ENCODE results near the gene CEP350.

DNA sequence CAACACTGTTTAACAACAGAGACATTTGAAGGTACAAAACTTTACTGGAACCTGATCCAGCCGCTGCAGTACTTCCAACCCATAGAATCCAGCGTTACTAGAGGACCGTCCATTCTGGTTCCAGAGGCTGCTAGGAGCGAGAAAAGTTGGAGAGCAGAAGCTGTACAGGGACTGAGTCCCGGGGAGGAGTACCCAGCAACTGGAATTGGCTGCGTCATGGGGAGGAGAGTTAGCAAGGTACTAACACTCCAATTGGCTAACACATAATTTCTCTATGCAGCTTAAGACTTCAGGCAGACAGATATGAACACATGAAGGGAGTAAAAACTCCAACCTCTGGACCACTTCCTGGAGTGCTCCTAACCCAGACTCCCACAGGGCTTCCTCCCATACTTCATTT lies 198.0 kb downstream of the CEP350 start:
- TF ChIP-seq POLR2A (IDR thresholded peaks at IDR 0.05; ENCODE audit: low read length) (no peak), RAD21 (conservative IDR thresholded peaks at IDR 0.05 in 1 of 2, IDR thresholded peaks at IDR 0.05 in 1 of 2) (no peak), CEBPB (IDR thresholded peaks at IDR 0.05) (no peak)
- TF ChIP-seq, protein P1, sequence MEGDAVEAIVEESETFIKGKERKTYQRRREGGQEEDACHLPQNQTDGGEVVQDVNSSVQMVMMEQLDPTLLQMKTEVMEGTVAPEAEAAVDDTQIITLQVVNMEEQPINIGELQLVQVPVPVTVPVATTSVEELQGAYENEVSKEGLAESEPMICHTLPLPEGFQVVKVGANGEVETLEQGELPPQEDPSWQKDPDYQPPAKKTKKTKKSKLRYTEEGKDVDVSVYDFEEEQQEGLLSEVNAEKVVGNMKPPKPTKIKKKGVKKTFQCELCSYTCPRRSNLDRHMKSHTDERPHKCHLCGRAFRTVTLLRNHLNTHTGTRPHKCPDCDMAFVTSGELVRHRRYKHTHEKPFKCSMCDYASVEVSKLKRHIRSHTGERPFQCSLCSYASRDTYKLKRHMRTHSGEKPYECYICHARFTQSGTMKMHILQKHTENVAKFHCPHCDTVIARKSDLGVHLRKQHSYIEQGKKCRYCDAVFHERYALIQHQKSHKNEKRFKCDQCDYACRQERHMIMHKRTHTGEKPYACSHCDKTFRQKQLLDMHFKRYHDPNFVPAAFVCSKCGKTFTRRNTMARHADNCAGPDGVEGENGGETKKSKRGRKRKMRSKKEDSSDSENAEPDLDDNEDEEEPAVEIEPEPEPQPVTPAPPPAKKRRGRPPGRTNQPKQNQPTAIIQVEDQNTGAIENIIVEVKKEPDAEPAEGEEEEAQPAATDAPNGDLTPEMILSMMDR (IDR thresholded peaks at IDR 0.05): no peak

All from A549 (cell line).